B cell (primary cell): Measurements from ENCODE around the gene STX4.

Experiments
- CTCF ChIP-seq: fragments of 200-600 bp; IDR thresholded peaks from one replicate; pipeline ENCODE4 v1.8.0; 2022; ENCODE audit warnings: antibody characterized with exemption, mild to moderate bottlenecking
- EZH2 ChIP-seq: IDR thresholded peaks from 2 replicates; pipeline ENCODE4 v1.6.1; 2012; ENCODE audit warnings: borderline replicate concordance, low read depth, mild to moderate bottlenecking, moderate library complexity, low read length; ENCODE audit not compliant: insufficient read depth, poor library complexity, severe bottlenecking

- TF ChIP-seq CTCF (no peak), EZH2 (no peak)
Observed at GRCh38 chr16:31073970-31074813, 40.8 kb downstream of the STX4 start, which contains the start of the genes ZNF646 and ZNF668.
